H1 (cell line): ENCODE measurements around the gene LDLRAD4. TPM values are rescaled to one million over a fixed set of nuclear protein-coding genes. Genes with fewer than 3 reads are reported as not detected.

Experiments used
- CTCF ChIA-PET: fragments of 300-600 bp; sonication (Branson Sonifier 250); formaldehyde crosslinking; loops from one replicate; lab custom pipeline; 2021; ENCODE audit not compliant: partially characterized antibody; lab: Charles Lee
- POLR2A ChIA-PET: fragments of 300-600 bp; sonication (Branson Sonifier 250); formaldehyde crosslinking; loops from one replicate; lab custom pipeline; 2021; ENCODE audit warnings: inconsistent platforms; ENCODE audit not compliant: partially characterized antibody; lab: Charles Lee
- DNase-seq, 2 experiments: peaks; one replicate each; pipeline versions ENCODE4 v3.0.0 to v3.0.0-alpha.2; 2010 to 2022; ENCODE audit warnings: low spot score in 2 of 2, low read depth in 1 of 2, mixed read lengths in 1 of 2
- FAIRE-seq: peaks from 2 replicates; lab custom pipeline; 2011; peaks lifted over from hg19 to GRCh38; lab: Jason Lieb, UNC
- H2AFZ ChIP-seq: 2 replicates; pipeline ENCODE4 v1.8.1; 2012; ENCODE audit warnings: low read length, inconsistent platforms
- H2AK5ac ChIP-seq: 2 replicates; pipeline ENCODE4 v1.6.1; 2013; ENCODE audit warnings: low read depth, low read length
- H2BK120ac ChIP-seq: replicated peaks from 2 replicates; pipeline ENCODE3; 2013; ENCODE audit warnings: low read depth, low read length, inconsistent platforms
- H2BK12ac ChIP-seq: 2 replicates; pipeline ENCODE4 v1.6.1; 2013; ENCODE audit warnings: low read depth, low read length
- H2BK15ac ChIP-seq: 2 replicates; pipeline ENCODE4 v1.6.1; 2013; ENCODE audit warnings: low read length
- H2BK20ac ChIP-seq: 2 replicates; pipeline ENCODE4 v1.6.1; 2013; ENCODE audit warnings: low read length
- H2BK5ac ChIP-seq: 2 replicates; pipeline ENCODE4 v1.6.1; 2013; ENCODE audit warnings: low read depth, low read length
- H3K14ac ChIP-seq: 2 replicates; pipeline ENCODE4 v1.6.1; 2013; ENCODE audit warnings: inconsistent platforms; ENCODE audit not compliant: insufficient read length
- H3K18ac ChIP-seq: 2 replicates; pipeline ENCODE4 v1.6.1; 2013; ENCODE audit warnings: low read length; ENCODE audit errors: extremely low read depth
- H3K23ac ChIP-seq: 2 replicates; pipeline ENCODE4 v1.6.1; 2013; ENCODE audit warnings: inconsistent platforms; ENCODE audit not compliant: insufficient read length
- H3K23me2 ChIP-seq: 2 replicates; pipeline ENCODE4 v1.6.1; 2013; ENCODE audit warnings: low read depth, low read length
- H3K27ac ChIP-seq: 2 replicates; pipeline ENCODE4 v1.6.1; 2011; ENCODE audit warnings: low read depth, low read length, inconsistent platforms
- H3K27me3 ChIP-seq, 4 experiments: replicated peaks in 1 of 4; 1 replicate in 1 of 4; 2 replicates in 3 of 4; pipeline versions ENCODE4 v1.6.1 to v1.8.1; 2011 to 2013; ENCODE audit warnings: low read length in 3 of 4, mild to moderate bottlenecking in 3 of 4, inconsistent platforms in 2 of 4, mixed read lengths in 2 of 4, moderate library complexity in 1 of 4; ENCODE audit not compliant: control insufficient read depth in 3 of 4, insufficient read depth in 3 of 4; ENCODE audit errors: extremely low read depth in 1 of 4
- H3K36me3 ChIP-seq, 4 experiments: 2 replicates each; pipeline versions ENCODE4 v1.6.1 to v1.8.1; 2011 to 2013; ENCODE audit warnings: mild to moderate bottlenecking in 4 of 4, low read length in 3 of 4, moderate library complexity in 2 of 4, control low read depth in 1 of 4, inconsistent platforms in 1 of 4; ENCODE audit not compliant: insufficient read depth in 4 of 4, control insufficient read depth in 2 of 4
- H3K4ac ChIP-seq: replicated peaks from 2 replicates; pipeline ENCODE3; 2013; ENCODE audit warnings: low read length, low read depth, mixed read lengths, inconsistent platforms; ENCODE audit not compliant: insufficient read length
- H3K4me1 ChIP-seq, 4 experiments: replicated peaks in 1 of 4; 1 replicate in 1 of 4; 2 replicates in 3 of 4; pipeline versions ENCODE4 v1.6.1 to v1.8.1; 2011 to 2013; ENCODE audit warnings: low read length in 3 of 4, inconsistent platforms in 2 of 4, mixed read lengths in 1 of 4; ENCODE audit not compliant: insufficient read depth in 4 of 4, control insufficient read depth in 3 of 4
- H3K4me2 ChIP-seq, 2 experiments: 2 replicates each; pipeline versions ENCODE4 v1.6.1 to v1.8.1; 2011 to 2013; ENCODE audit warnings: low read depth in 2 of 2, low read length in 2 of 2, control low read depth in 1 of 2, inconsistent platforms in 1 of 2, mild to moderate bottlenecking in 1 of 2; ENCODE audit not compliant: insufficient read depth in 1 of 2
- H3K4me3 ChIP-seq, 4 experiments: fragments of 200-600, 300-600 bp in 1 of 4; sonication (generic), shearing (Covaris generic), sonication (Bioruptor Twin) in 1 of 4; 2 replicates each; pipeline versions ENCODE4 v1.5.1 to v1.8.1; 2011 to 2016; ENCODE audit warnings: low read length in 4 of 4, low read depth in 3 of 4, control low read depth in 2 of 4, inconsistent platforms in 2 of 4, mild to moderate bottlenecking in 2 of 4, mixed read lengths in 1 of 4, moderate library complexity in 1 of 4; ENCODE audit not compliant: insufficient read depth in 2 of 4; ENCODE audit errors: extremely low read depth in 1 of 4
- H3K56ac ChIP-seq: replicated peaks from 2 replicates; pipeline ENCODE3; 2013; ENCODE audit warnings: low read depth, mild to moderate bottlenecking, mixed read lengths, low read length, inconsistent platforms; ENCODE audit not compliant: insufficient read length
- H3K79me1 ChIP-seq: 2 replicates; pipeline ENCODE4 v1.6.1; 2013; ENCODE audit warnings: low read depth, low read length, control low read depth
- H3K79me2 ChIP-seq, 2 experiments: 2 replicates each; pipeline versions ENCODE4 v1.6.1 to v1.8.1; 2012 to 2013; ENCODE audit warnings: low read length in 2 of 2, mild to moderate bottlenecking in 2 of 2, inconsistent platforms in 1 of 2; ENCODE audit not compliant: insufficient read depth in 2 of 2, control insufficient read depth in 1 of 2
- H3K9ac ChIP-seq, 4 experiments: replicated peaks in 1 of 4; 1 replicate in 1 of 4; 2 replicates in 3 of 4; pipeline versions ENCODE4 v1.6.1 to v1.8.1; 2011 to 2013; ENCODE audit warnings: low read depth in 3 of 4, low read length in 3 of 4, control low read depth in 2 of 4, mild to moderate bottlenecking in 2 of 4, moderate library complexity in 2 of 4, inconsistent platforms in 1 of 4; ENCODE audit errors: extremely low read depth in 1 of 4
- H3K9me3 ChIP-seq, 2 experiments: 2 replicates each; pipeline versions ENCODE4 v1.6.1 to v1.8.1; 2012 to 2013; ENCODE audit warnings: mild to moderate bottlenecking in 2 of 2, moderate library complexity in 2 of 2, control low read depth in 1 of 2, inconsistent platforms in 1 of 2, low read depth in 1 of 2, low read length in 1 of 2, mixed read lengths in 1 of 2; ENCODE audit not compliant: insufficient read depth in 2 of 2
- H4K20me1 ChIP-seq, 2 experiments: replicated peaks in 1 of 2; 2 replicates each; pipeline versions ENCODE3 to v1.8.1; 2011 to 2013; ENCODE audit warnings: inconsistent platforms in 2 of 2, low read length in 2 of 2, mild to moderate bottlenecking in 1 of 2; ENCODE audit not compliant: insufficient read depth in 2 of 2, control insufficient read depth in 1 of 2
- H4K5ac ChIP-seq: 2 replicates; pipeline ENCODE4 v1.6.1; 2013; ENCODE audit warnings: low read length, low read depth, mixed read lengths, inconsistent platforms; ENCODE audit not compliant: insufficient read length
- H4K8ac ChIP-seq: 2 replicates; pipeline ENCODE4 v1.8.0; 2013; ENCODE audit warnings: mild to moderate bottlenecking, moderate library complexity, low read length, inconsistent platforms; ENCODE audit not compliant: insufficient read depth; ENCODE audit errors: extremely low read depth
- H4K91ac ChIP-seq: replicated peaks from 2 replicates; pipeline ENCODE3; 2013; ENCODE audit warnings: low read length, mixed read lengths, inconsistent platforms; ENCODE audit not compliant: insufficient read length
- EGR1 ChIP-seq: IDR thresholded peaks from 2 replicates; pipeline ENCODE4 v1.6.1; 2011; ENCODE audit warnings: low read depth, low read length, borderline replicate concordance
- HDAC6 ChIP-seq: IDR thresholded peaks from one replicate; pipeline ENCODE4 v1.7.1; 2012; ENCODE audit warnings: low read depth, mild to moderate bottlenecking, inconsistent platforms, low read length, moderate library complexity
- NANOG ChIP-seq: IDR thresholded peaks from 2 replicates; pipeline ENCODE4 v1.6.1; 2011; ENCODE audit warnings: low read length, low read depth, mild to moderate bottlenecking, inconsistent platforms; ENCODE audit not compliant: insufficient read depth, poor library complexity, severe bottlenecking
- PHF8 ChIP-seq: fragments of 200-600 bp; sonication (generic); conservative IDR thresholded peaks from 2 replicates; pipeline ENCODE4 v1.7.1; 2012; ENCODE audit warnings: low read depth, mild to moderate bottlenecking, inconsistent platforms, low read length, moderate library complexity
- SP2 ChIP-seq: IDR thresholded peaks from 2 replicates; pipeline ENCODE4 v1.6.1; 2012; ENCODE audit warnings: mild to moderate bottlenecking, low read length, inconsistent platforms
- ZNF274 ChIP-seq: IDR thresholded peaks from 2 replicates; pipeline ENCODE4 v1.7.0; 2012; ENCODE audit warnings: low read length, borderline replicate concordance; ENCODE audit errors: extremely low read depth
- WGBS, 2 experiments: shearing (Covaris generic) in 1 of 2; methylation state at CpG; one replicate each; pipeline versions ENCODE4 v1.1.6 to v1.1.7; 2013 to 2015; ENCODE audit warnings: low lambda C conversion rate in 2 of 2, mixed read lengths in 2 of 2, inconsistent platforms in 1 of 2, low coverage in 1 of 2, missing lambda C conversion rate in 1 of 2; ENCODE audit not compliant: insufficient replicate concordance in 2 of 2, insufficient coverage in 1 of 2, insufficient read length in 1 of 2; ENCODE audit errors: extremely low coverage in 1 of 2, missing lambda C conversion rate in 1 of 2; 5-methylcytosine and 5-hydroxymethylcytosine counted together
- polyA plus RNA-seq, 7 experiments: library from polyadenylated mRNA; depleted of rRNA in 3 of 7; stranded (reverse) in 5 of 7; unstranded in 2 of 7; fragments of >200 nt in 5 of 7; fragments of 200-250 nt in 2 of 7; gene quantifications; 1 replicate in 5 of 7; 2 replicates in 1 of 7; 4 replicates in 1 of 7; pipeline versions ENCODE4 v1.2.1 to v1.2.3, GENCODE V29; 2011 to 2013; ENCODE audit warnings: missing spikeins in 2 of 7, mixed read lengths in 2 of 7
- total RNA-seq: library from RNA; stranded (reverse); fragmentation: NEBNext Ultra II Directional; extraction: Animal tissue kit (Norgen Biotek cat#: 25700); gene quantifications from 2 replicates; pipeline ENCODE4 v1.2.1, GENCODE V29; 2021

The LDLRAD4 gene
- total and polyA plus RNA-seq, 2 of the 8 experiments (the other 6 are each of a cell fraction or from before 2014, with no cell fraction given): 0.77 to 1.4 TPM

DNA sequence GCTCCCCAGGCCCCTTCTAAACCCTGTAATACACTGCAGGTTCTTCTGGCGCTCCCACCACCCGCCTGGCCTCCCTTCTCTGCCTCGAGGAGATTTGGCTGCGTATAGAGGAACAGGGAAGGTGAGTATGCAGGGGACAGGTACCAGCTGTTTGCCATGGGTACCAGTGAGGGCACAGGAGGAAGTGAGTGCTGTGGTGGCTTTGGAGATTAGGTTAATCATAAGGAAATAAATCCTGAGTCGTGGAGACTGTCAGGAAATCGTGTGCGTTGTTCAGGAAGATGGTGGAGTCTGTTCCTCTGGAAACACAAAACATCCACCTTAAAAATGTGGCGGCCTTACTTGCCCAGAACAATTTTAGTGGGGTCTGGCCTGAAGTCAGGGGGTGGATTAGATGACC, 277.4 kb downstream of the LDLRAD4 start:
- Histone ChIP-seq H3K9me3 (peaks cover 7 to 17% of the 10 kb centered on the region in 2 experiments), H3K4ac (no peak overlapping the region), H3K4me3 (no peak overlapping the region), H4K5ac (no peak overlapping the region), H3K56ac (no peak overlapping the region), H2AK5ac (no peak overlapping the region), H3K79me2 (no peaks in the 10 kb centered on the region), H3K23me2 (no peaks in the 10 kb centered on the region), H4K91ac (no peak overlapping the region), H3K23ac (no peak overlapping the region), H2BK120ac (no peak overlapping the region), H2BK20ac (no peak overlapping the region), H3K4me1 (peaks cover 0 to 10% (median 6%) of the 10 kb centered on the region in 4 experiments; a peak in 6 of 7 replicates), H2BK15ac (no peak overlapping the region), H2AFZ (no peak overlapping the region), H3K4me2 (no peak overlapping the region), H3K27ac (no peak overlapping the region), H3K18ac (no peak overlapping the region), H4K8ac (no peak overlapping the region), H3K79me1 (no peaks in the 10 kb centered on the region), H3K27me3 (0 out of 7 replicates have a peak, but pooled peaks cover 0 to 4% (median 0%) of the 10 kb centered on the region in 4 experiments), H4K20me1 (no peaks in the 10 kb centered on the region), H2BK5ac (no peak overlapping the region), H3K9ac (no peak overlapping the region), H2BK12ac (no peak overlapping the region), H3K14ac (no peak overlapping the region), H3K36me3 (no peaks in the 10 kb centered on the region)
- WGBS, 2 experiments: 96% methylated on average over 8 of the region's 8 CpGs; no CpG with 5 or more reads in 1 of the 2 experiments
- FAIRE-seq (no peak), DNase-seq (no peak)
- ChIA-PET CTCF (no interaction called here), POLR2A (interaction anchor here (1.1 kb wide), 1 partner anchor 20 kb away, joined by 3 read pairs; no protein-coding TSS in a partner anchor)
- no peak for TF ChIP-seq HDAC6
- TF ChIP-seq NANOG: no peak
- TF ChIP-seq PHF8: no peak
- TF ChIP-seq ZNF274: no peak
- TF ChIP-seq EGR1: no peak
- TF ChIP-seq SP2: no peak
